T-cell (primary cell): ENCODE measurements around the gene SMO. TPM values are rescaled to one million over a fixed set of nuclear protein-coding genes. Genes with fewer than 3 reads are reported as not detected.

ENCODE experiments used
- ATAC-seq, 4 experiments: fragments of 200-7000 bp in 3 of 4; fragments of 150-1000 bp in 1 of 4; cut with Tn5 transposase; replicated peaks in 1 of 4; 1 replicate in 3 of 4; 2 replicates in 1 of 4; pipeline ENCODE4 v1.10.0; 2021; ENCODE audit warnings: moderate library complexity in 3 of 4, mild to moderate bottlenecking in 2 of 4, moderate number of reproducible peaks in 1 of 4
- CTCF ChIA-PET, 2 donors: fragments of 300-600 bp; sonication (Branson Sonifier 250); formaldehyde crosslinking; loops; one replicate each; lab custom pipeline; 2022; ENCODE audit warnings: antibody characterized with exemption in 2 of 2; lab: Charles Lee
- POLR2A ChIA-PET, 2 donors: fragments of 300-600 bp; sonication (Branson Sonifier 250); formaldehyde crosslinking; loops; one replicate each; lab custom pipeline; 2022; ENCODE audit warnings: antibody characterized with exemption in 2 of 2; lab: Charles Lee
- DNase-seq, 35 experiments: peaks; one replicate each; pipeline versions ENCODE4 v3.0.0 to v3.0.0-alpha.2; 2013 to 2023
- H3K27ac ChIP-seq: one replicate; pipeline ENCODE4 v1.5.1; 2013; ENCODE audit warnings: low read length
- H3K27me3 ChIP-seq, 2 experiments: replicated peaks in 1 of 2; 1 replicate in 1 of 2; 2 replicates in 1 of 2; pipeline versions ENCODE4 v1.6.1 to v1.7.0; 2013; ENCODE audit warnings: low read length in 1 of 2, mixed read lengths in 1 of 2; ENCODE audit not compliant: control insufficient read depth in 2 of 2, insufficient read depth in 2 of 2; ENCODE audit errors: extremely low read depth in 1 of 2
- H3K36me3 ChIP-seq, 2 donors: 1 replicate in 1 of 2; 2 replicates in 1 of 2; pipeline versions ENCODE4 v1.6.1 to v1.7.0; 2013; ENCODE audit warnings: low read length in 1 of 2; ENCODE audit not compliant: control insufficient read depth in 2 of 2, insufficient read depth in 1 of 2; ENCODE audit errors: extremely low read depth in 1 of 2
- H3K4me1 ChIP-seq, 2 experiments: 1 replicate in 1 of 2; 2 replicates in 1 of 2; pipeline versions ENCODE4 v1.6.1 to v1.7.0; 2013; ENCODE audit warnings: low read length in 2 of 2, mixed read lengths in 1 of 2; ENCODE audit not compliant: insufficient read depth in 2 of 2, control insufficient read depth in 1 of 2; ENCODE audit errors: extremely low read depth in 1 of 2
- H3K4me3 ChIP-seq, 2 donors: 1 replicate in 1 of 2; 2 replicates in 1 of 2; pipeline versions ENCODE4 v1.5.1 to v1.7.0; 2013; ENCODE audit warnings: mild to moderate bottlenecking in 2 of 2, low read length in 1 of 2, moderate library complexity in 1 of 2; ENCODE audit not compliant: control insufficient read depth in 1 of 2; ENCODE audit errors: extremely low read depth in 1 of 2
- H3K9me3 ChIP-seq: 2 replicates; pipeline ENCODE4 v1.7.0; 2013
- H3K27ac Mint-ChIP-seq, 2 donors: one replicate each; pipeline ENCODE4 v1.8.0; 2020 to 2021; ENCODE audit warnings: mild to moderate bottlenecking in 2 of 2, mixed read lengths in 2 of 2
- H3K27me3 Mint-ChIP-seq, 2 donors: one replicate each; pipeline ENCODE4 v1.8.0; 2021 to 2022; ENCODE audit warnings: mixed read lengths in 2 of 2
- H3K36me3 Mint-ChIP-seq: one replicate; pipeline ENCODE4 v1.8.0; 2021; ENCODE audit warnings: mixed read lengths
- H3K4me1 Mint-ChIP-seq, 3 donors: one replicate each; pipeline ENCODE4 v1.8.0; 2020 to 2022; ENCODE audit warnings: mixed read lengths in 3 of 3, mild to moderate bottlenecking in 1 of 3
- H3K4me3 Mint-ChIP-seq, 3 donors: one replicate each; pipeline ENCODE4 v1.8.0; 2020 to 2022; ENCODE audit warnings: mild to moderate bottlenecking in 3 of 3, mixed read lengths in 3 of 3, moderate library complexity in 3 of 3
- H3K9me3 Mint-ChIP-seq, 3 donors: one replicate each; pipeline ENCODE4 v1.8.0; 2020 to 2022; ENCODE audit warnings: mixed read lengths in 3 of 3
- WGBS: methylation state at CpG from one replicate; pipeline ENCODE4 v1.1.5; 2013; ENCODE audit warnings: missing lambda C conversion rate; ENCODE audit not compliant: insufficient coverage; 5-methylcytosine and 5-hydroxymethylcytosine counted together
- total RNA-seq, 35 experiments: library from RNA in 6 of 35; stranded (reverse) in 6 of 35; fragments of 120-200 nt in 1 of 35; gene quantifications; one replicate each; pipeline versions ENCODE4 v1.2.1 to v1.2.4 and lab custom pipeline; 2013 to 2026

SMO gene
- total RNA-seq, 5 donors from 2014 or later (not counting 1 experiment from before 2014, with no cell fraction given), result 0.22 to 1.7 (median 0.35) TPM

DNA sequence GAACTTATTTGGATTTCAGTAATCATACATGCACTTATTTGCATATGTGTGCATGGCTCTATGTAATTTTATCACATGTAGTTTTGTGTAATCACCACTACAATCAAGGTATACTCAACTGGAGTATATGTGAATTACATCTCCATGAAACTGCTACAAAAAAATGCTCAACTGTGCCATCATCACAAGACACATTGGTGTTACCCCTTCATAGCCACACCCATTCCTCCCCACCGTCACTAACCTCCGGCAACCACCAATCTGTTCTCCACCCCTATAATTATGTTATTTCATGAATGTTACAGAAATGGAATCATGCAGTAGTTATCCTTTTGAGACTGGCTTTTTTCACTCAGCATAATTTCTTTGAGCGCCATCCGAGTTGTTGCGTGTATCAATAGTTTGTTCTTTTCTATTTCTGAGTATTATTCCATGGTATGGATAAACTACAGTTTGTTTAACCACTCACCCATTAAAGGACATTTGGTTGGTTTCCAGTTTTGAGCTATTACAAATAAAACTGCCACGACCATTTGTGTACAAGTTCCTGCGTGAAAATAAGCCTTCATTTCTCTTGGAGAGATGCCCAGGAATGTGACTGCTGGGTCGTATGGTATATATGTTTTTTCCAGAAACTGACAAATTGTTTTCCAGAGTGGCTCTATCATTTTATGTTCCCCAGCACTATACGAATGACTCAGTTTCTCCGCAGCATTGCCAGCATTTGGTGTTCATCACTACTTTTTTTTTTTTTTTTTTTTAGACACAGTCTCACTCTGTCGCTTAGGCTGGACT is 11.3 kb upstream of the SMO start:
- no peak overlapping the region for H3K4me3 ChIP-seq
- no peaks in the 10 kb centered on the region for H3K36me3 Mint-ChIP-seq
- H3K4me1 ChIP-seq, result no peaks in the 10 kb centered on the region
- no peak overlapping the region for H3K4me3 Mint-ChIP-seq
- H3K9me3 Mint-ChIP-seq, result no peaks in the 10 kb centered on the region
- H3K27ac ChIP-seq, result no peak overlapping the region
- POLR2A ChIA-PET, result no interaction called here
- H3K36me3 ChIP-seq, result no peaks in the 10 kb centered on the region
- H3K27ac Mint-ChIP-seq, result no peak overlapping the region
- no peaks in the 10 kb centered on the region for H3K4me1 Mint-ChIP-seq
- CTCF ChIA-PET, result no interaction called here
- DNase-seq, result no peak
- no peak for ATAC-seq
- peaks cover 8 to 12% of the 10 kb centered on the region in 2 donors for H3K27me3 Mint-ChIP-seq
- no peaks in the 10 kb centered on the region for H3K9me3 ChIP-seq
- whole genome bisulfite sequencing, result 82% methylated on average over 2 of the region's 11 CpGs
- H3K27me3 ChIP-seq, result peaks cover 0 to 13% of the 10 kb centered on the region in 2 experiments

DNA sequence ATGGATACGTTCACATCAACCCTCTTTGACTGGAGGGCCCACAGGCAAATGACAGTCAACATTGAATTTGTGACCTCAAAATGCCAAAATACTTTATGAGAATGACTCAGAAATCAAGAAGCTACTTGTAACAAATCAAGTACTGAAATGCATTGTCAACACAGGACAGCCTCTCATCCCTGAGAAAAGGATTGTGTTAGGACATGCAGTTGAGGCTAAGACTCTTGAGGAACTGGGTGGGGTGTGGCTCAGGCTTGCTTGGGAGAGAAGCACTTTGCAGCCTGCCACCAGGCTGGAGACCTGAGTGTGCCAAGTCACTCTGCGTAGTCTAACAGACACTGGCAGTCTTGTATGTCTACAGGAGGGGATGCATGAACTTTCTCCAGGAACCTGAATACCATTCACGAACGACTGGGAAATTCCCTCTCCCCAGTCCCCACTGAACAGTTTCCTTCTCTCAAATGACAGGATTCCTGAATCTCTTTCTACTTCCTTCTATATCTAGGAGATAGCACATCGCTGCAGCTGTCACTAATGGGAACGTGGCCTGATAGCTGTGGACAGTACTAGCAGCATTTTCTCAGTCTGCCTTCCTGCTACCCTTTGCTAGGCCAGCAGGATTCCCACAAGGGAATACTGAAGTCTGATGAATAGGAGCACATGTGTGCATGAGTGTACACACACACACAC is 3.3 kb upstream of the SMO start:
- no peak overlapping the region for H3K27ac ChIP-seq
- no peaks in the 10 kb centered on the region for H3K9me3 ChIP-seq
- Mint-ChIP-seq H3K27ac (no peak overlapping the region), H3K27me3 (peaks cover 31 to 36% of the 10 kb centered on the region in 2 donors), H3K4me3 (no peak overlapping the region), H3K4me1 (peaks cover 4 to 14% (median 14%) of the 10 kb centered on the region in 3 donors), H3K9me3 (no peaks in the 10 kb centered on the region), H3K36me3 (no peaks in the 10 kb centered on the region)
- H3K36me3 ChIP-seq, result no peaks in the 10 kb centered on the region
- ChIA-PET POLR2A (no interaction called here), CTCF (no interaction called here)
- ATAC-seq (no peak), DNase-seq (no peak)
- WGBS, result 89% methylated on average over 6 of the region's 6 CpGs
- H3K4me3 ChIP-seq, result no peak overlapping the region
- peaks cover 0 to 38% of the 10 kb centered on the region in 2 experiments for H3K27me3 ChIP-seq
- H3K4me1 ChIP-seq, result peaks cover 0 to 13% of the 10 kb centered on the region in 2 experiments

DNA sequence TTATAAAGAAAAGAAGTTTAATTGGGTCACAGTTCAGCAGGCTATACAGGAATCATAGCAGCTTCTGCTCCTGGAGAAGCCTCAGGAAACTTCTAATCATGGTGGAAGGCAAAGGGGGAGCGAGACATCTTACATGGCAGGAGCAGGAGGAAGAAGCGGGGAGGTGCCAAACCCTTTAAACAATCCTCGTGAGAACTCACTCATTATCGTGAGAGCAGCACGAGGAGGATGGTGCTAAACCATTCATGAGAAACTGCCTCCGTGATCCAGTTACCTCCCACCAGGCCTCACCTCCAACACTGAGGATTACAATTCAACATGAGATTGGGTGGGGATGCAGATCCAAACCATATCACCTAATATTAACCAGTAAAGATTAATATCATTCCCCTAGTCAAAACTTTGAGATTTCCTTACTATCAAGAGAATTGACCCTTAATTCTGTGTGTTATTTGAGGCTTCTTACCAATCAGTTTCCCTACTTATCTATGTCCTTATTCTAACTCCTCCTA is 1.6 kb upstream of the SMO start:
- Histone ChIP-seq H3K27ac (no peak overlapping the region), H3K27me3 (peaks cover 3 to 37% of the 10 kb centered on the region in 2 experiments), H3K36me3 (no peaks in the 10 kb centered on the region), H3K9me3 (no peaks in the 10 kb centered on the region), H3K4me3 (no peak overlapping the region), H3K4me1 (peaks cover 0 to 13% of the 10 kb centered on the region in 2 experiments)
- H3K36me3 Mint-ChIP-seq, result no peaks in the 10 kb centered on the region
- ChIA-PET CTCF (interaction anchor here in 1 of 2 donors (0.5 kb wide), 1 partner anchor 329 kb away, joined by 4 read pairs; no protein-coding TSS in a partner anchor), POLR2A (no interaction called here)
- peaks cover 4 to 14% (median 14%) of the 10 kb centered on the region in 3 donors for H3K4me1 Mint-ChIP-seq
- no peaks in the 10 kb centered on the region for H3K9me3 Mint-ChIP-seq
- no CpG with 5 or more reads among the region's 6 CpGs for WGBS
- H3K4me3 Mint-ChIP-seq, result no peak overlapping the region
- ATAC-seq (no peak), DNase-seq (no peak)
- peaks cover 40 to 43% of the 10 kb centered on the region in 2 donors for H3K27me3 Mint-ChIP-seq
- H3K27ac Mint-ChIP-seq, result no peak overlapping the region

DNA sequence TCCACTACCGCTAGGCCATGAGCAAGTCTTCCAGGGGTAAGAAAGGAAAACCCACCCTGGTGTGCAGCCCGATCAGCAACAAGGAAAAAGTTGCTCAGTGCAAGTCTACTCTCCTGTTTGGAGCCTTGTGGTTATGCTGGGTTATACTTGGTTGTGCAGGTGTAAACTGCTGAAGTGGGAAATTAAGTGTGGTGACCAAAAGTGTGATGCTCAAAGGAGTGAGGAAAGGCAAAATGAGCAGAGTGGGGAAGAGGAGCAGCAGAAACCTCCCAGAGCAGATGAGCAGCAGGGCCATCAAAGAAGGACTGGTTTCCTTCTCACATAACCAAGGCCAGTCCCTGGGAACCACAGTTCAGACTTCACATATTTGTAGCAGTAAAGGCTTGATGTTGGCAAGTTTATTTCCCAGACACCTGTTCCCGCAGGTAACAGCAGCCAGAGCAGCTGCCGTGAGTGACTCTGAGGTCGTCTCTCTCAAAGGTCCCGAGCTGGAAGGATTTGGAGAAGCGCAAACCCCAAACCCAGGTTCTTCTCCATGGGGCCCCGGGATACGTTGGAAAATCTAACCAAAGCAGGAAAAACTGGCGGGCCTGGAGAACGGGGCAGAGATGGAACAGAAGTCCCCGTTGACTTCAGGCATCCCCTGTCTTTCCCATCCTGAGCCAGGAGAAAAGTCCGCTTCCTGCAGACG is 607 bp upstream of the SMO start:
- Histone ChIP-seq H3K36me3 (no peaks in the 10 kb centered on the region), H3K4me1 (peaks cover 0 to 13% of the 10 kb centered on the region in 2 experiments), H3K9me3 (no peaks in the 10 kb centered on the region), H3K27me3 (peaks cover 3 to 35% of the 10 kb centered on the region in 2 experiments), H3K4me3 (peak overlapping the region; percentile 36 to 73), H3K27ac (no peak overlapping the region)
- H3K36me3 Mint-ChIP-seq, result no peaks in the 10 kb centered on the region
- peak overlapping the region; percentile 58 to 69 (median 66) for H3K4me3 Mint-ChIP-seq
- H3K27me3 Mint-ChIP-seq, result peaks cover 50 to 53% of the 10 kb centered on the region in 2 donors
- ChIA-PET CTCF (no interaction called here), POLR2A (no interaction called here)
- WGBS, result 50% methylated on average over 13 of the region's 14 CpGs
- H3K27ac Mint-ChIP-seq, result no peak overlapping the region
- no peaks in the 10 kb centered on the region for H3K9me3 Mint-ChIP-seq
- no peak for DNase-seq
- ATAC-seq, result no peak
- peaks cover 4 to 14% (median 14%) of the 10 kb centered on the region in 3 donors for H3K4me1 Mint-ChIP-seq

DNA sequence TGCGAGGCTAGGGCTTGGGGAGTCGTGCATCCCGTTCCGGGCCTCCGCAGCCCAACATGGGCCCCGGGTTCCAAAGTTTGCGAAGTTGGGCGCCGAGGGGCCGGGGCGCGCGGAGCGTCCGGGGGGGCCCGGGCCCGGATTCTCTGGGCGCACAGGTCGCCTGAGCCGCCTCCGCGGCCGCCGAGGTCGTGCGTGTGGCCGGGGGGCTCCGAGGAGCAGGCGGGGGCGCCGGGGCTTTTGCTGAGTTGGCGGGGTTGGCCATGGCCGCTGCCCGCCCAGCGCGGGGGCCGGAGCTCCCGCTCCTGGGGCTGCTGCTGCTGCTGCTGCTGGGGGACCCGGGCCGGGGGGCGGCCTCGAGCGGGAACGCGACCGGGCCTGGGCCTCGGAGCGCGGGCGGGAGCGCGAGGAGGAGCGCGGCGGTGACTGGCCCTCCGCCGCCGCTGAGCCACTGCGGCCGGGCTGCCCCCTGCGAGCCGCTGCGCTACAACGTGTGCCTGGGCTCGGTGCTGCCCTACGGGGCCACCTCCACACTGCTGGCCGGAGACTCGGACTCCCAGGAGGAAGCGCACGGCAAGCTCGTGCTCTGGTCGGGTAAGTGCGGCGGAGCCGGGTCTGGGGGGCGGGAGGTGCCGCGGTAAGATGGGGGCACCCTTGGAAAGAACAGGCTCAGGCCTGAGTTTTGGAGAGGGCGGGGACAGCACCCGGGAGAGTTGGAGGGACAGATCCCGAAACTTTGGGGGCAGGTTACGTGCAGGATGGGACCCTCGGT is 643 bp downstream of the SMO start:
- peaks cover 4 to 14% (median 14%) of the 10 kb centered on the region in 3 donors for H3K4me1 Mint-ChIP-seq
- H3K4me3 ChIP-seq, result peak overlapping the region; percentile 36 to 73
- H3K36me3 ChIP-seq, result no peaks in the 10 kb centered on the region
- no peaks in the 10 kb centered on the region for H3K9me3 ChIP-seq
- DNase-seq (no peak), ATAC-seq (peak; percentile 31 to 52 (median 37))
- no peak overlapping the region for H3K27ac Mint-ChIP-seq
- peaks cover 53 to 59% of the 10 kb centered on the region in 2 donors for H3K27me3 Mint-ChIP-seq
- WGBS, result 3% methylated on average over 82 of the region's 83 CpGs
- H3K27me3 ChIP-seq, result peaks cover 3 to 38% of the 10 kb centered on the region in 2 experiments
- peak overlapping the region; percentile 59 to 69 (median 62) for H3K4me3 Mint-ChIP-seq
- CTCF ChIA-PET, result no interaction called here
- POLR2A ChIA-PET, result no interaction called here
- no peak overlapping the region for H3K27ac ChIP-seq
- peaks cover 0 to 13% of the 10 kb centered on the region in 2 experiments for H3K4me1 ChIP-seq
- H3K36me3 Mint-ChIP-seq, result no peaks in the 10 kb centered on the region
- no peaks in the 10 kb centered on the region for H3K9me3 Mint-ChIP-seq
